CD4-positive, alpha-beta T cell treated with Interleukin-12 subunit alpha and Interleukin-12 subunit beta, for 1 hour (primary cell): ENCODE data around the gene KIAA0040.

ENCODE experiments used
- DNase-seq: peaks from one replicate; pipeline ENCODE4 v3.0.0-alpha.2; 2020

Gene KIAA0040

GRCh38 chr1:175200678-175201521 is 8.3 kb upstream of the KIAA0040 start:
- no peak for DNase-seq

- no peak for DNase-seq
Measured at GRCh38 chr1:175198332-175198731, 5.8 kb upstream of the KIAA0040 start.

GRCh38 chr1:175197531-175197930 is 5.0 kb upstream of the KIAA0040 start:
- DNase-seq = no peak

GRCh38 chr1:175195798-175196197 is 3.2 kb upstream of the KIAA0040 start:
- no peak for DNase-seq

GRCh38 chr1:175195281-175195680 is 2.7 kb upstream of the KIAA0040 start:
- no peak for DNase-seq

GRCh38 chr1:175193527-175193910 is 943 bp upstream of the KIAA0040 start:
- no peak for DNase-seq

- DNase-seq = peak; percentile 20
Measured at GRCh38 chr1:175192111-175192629, 406 bp downstream of the KIAA0040 start.

- peak; percentile 45 for DNase-seq
Measured at GRCh38 chr1:175191659-175192058, 917 bp downstream of the KIAA0040 start.

- peak; percentile 66 for DNase-seq
Measured at GRCh38 chr1:175188936-175189335, 3.6 kb downstream of the KIAA0040 start.

GRCh38 chr1:175186433-175187160 is 6.0 kb downstream of the KIAA0040 start:
- no peak for DNase-seq

GRCh38 chr1:175185903-175186302 is 6.7 kb downstream of the KIAA0040 start:
- no peak for DNase-seq

- DNase-seq = no peak
Measured at GRCh38 chr1:175183586-175183985, 9.0 kb downstream of the KIAA0040 start.

GRCh38 chr1:175182201-175182746 is 10.3 kb downstream of the KIAA0040 start:
- no peak for DNase-seq

GRCh38 chr1:175179837-175180590 is 12.6 kb downstream of the KIAA0040 start:
- no peak for DNase-seq

GRCh38 chr1:175178456-175178855 is 14.1 kb downstream of the KIAA0040 start:
- no peak for DNase-seq

- no peak for DNase-seq
Measured at GRCh38 chr1:175178056-175178455, 14.5 kb downstream of the KIAA0040 start.

- DNase-seq = no peak
Measured at GRCh38 chr1:175176246-175176645, 16.3 kb downstream of the KIAA0040 start.

GRCh38 chr1:175174309-175175102 is 18.1 kb downstream of the KIAA0040 start:
- peak; percentile 38 for DNase-seq

GRCh38 chr1:175173531-175173930 is 19.0 kb downstream of the KIAA0040 start:
- no peak for DNase-seq

- DNase-seq = no peak
Measured at GRCh38 chr1:175172503-175172902, 20.1 kb downstream of the KIAA0040 start.

- no peak for DNase-seq
Measured at GRCh38 chr1:175171036-175171913, 21.3 kb downstream of the KIAA0040 start.
